A549 treated with CORT108297 at 1 μM for 4 hours (cell line): ENCODE data around the gene ZBTB47. TPM values are rescaled to one million over a fixed set of nuclear protein-coding genes. Genes with fewer than 3 reads are reported as not detected.

Experiments
- total RNA-seq: library from RNA; stranded (reverse); fragments of 200-300 nt; extraction: Qiagen RNA extraction; gene quantifications from 5 replicates; pipeline ENCODE4 v1.2.3, GENCODE V29; 2022

ZBTB47 gene
- total RNA-seq: 4.9 to 7.4 TPM (median 6.5 TPM) in 5 replicates

GRCh38 chr3:42653560-42654330 is at the start of gene ZBTB47:
Gene ZBTB47 (plus strand): TSS chr3:42653697. CDS start chr3:42658356, 4,659 bp downstream.

GRCh38 chr3:42685363-42685881 is 31.9 kb downstream of the ZBTB47 start, which contains the start of gene KLHL40:
Gene KLHL40 (plus strand): TSS chr3:42685537. CDS start chr3:42685619, 82 bp downstream.

GRCh38 chr3:42702066-42702951 is 48.8 kb downstream of the ZBTB47 start, which contains the start of gene HHATL:
Gene HHATL (minus strand): TSS chr3:42702798. CDS start chr3:42700826, 1,972 bp downstream.

Other genes with a start within 250 kb of the ZBTB47 start
- gene LYZL4, start 243.1 kb upstream of the ZBTB47 start, total RNA-seq: not detected in 5 replicates
- gene VIPR1, start 151.1 kb upstream of the ZBTB47 start, total RNA-seq: 0.54 to 0.91 TPM (median 0.63 TPM) in 5 replicates
- 27.2 to 33.5 TPM (median 31.9 TPM) in 5 replicates for gene SEC22C, start 71.7 kb upstream of the ZBTB47 start, total RNA-seq
- 17.4 to 20.8 TPM (median 18.9 TPM) in 5 replicates for gene SS18L2, start 62.8 kb upstream of the ZBTB47 start, total RNA-seq
- gene NKTR, start 53.0 kb upstream of the ZBTB47 start, total RNA-seq: 8.0 to 13.5 TPM (median 11.9 TPM) in 5 replicates
- gene KLHL40, start 31.8 kb downstream of the ZBTB47 start, total RNA-seq: not detected in 5 replicates
- not detected in 5 replicates for gene HHATL, start 49.1 kb downstream of the ZBTB47 start, total RNA-seq
- gene CCDC13, start 119.6 kb downstream of the ZBTB47 start, total RNA-seq: 0.25 to 0.51 TPM (median 0.49 TPM) in 5 replicates
- gene HIGD1A, start 150.8 kb downstream of the ZBTB47 start, total RNA-seq: 71.8 to 102 TPM (median 76.2 TPM) in 5 replicates
- gene ACKR2, start 155.7 kb downstream of the ZBTB47 start, total RNA-seq: 0.05 to 0.13 TPM (median 0.07 TPM) in 3 of 5 replicates, not detected in the others
- not detected in 5 replicates for gene CYP8B1, start 222.2 kb downstream of the ZBTB47 start, total RNA-seq